ENCODE measurements around the gene PRKCE. TPM values are rescaled to one million over a fixed set of nuclear protein-coding genes. Genes with fewer than 3 reads are reported as not detected.

Gene PRKCE
- total RNA-seq, 2 experiments from 2014 or later: 13.1 to 15.4 TPM

DNA sequence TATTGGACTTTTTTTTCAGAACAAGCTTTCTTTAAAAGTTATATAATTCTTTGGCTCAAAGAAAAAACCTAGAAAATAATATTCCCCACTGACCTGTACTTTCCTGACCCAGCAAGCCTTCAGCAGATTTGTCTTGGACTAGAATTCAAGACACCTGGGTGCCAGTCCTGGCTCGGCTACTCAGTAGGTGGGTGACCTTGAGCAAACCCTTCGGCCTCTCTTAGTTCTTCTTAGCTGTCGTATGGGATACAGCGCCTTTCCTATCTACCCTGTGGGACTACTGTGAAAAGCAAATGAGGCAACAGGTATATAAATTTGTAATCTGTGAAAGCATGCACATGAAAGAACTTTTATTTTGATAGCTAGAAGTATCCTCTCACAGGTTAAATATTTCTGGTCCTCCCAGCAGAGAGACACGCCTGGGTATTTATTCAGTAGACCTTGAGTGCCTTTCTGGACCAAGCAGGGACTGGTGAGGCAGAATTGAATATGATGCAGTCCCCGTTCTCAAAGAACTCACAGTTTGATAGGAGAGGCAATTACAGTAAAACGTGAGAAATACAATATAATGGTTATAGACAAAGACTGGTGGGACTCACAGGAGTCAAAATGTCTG lies 576.3 kb downstream of the PRKCE start:
- ChIA-PET POLR2A (no interaction called here), CTCF (interaction anchor here (0.6 to 2.2 kb wide), 5 partner anchors 12 to 228 kb away, joined by 3 to 9 read pairs (median 3); no protein-coding TSS in a partner anchor)
- Mint-ChIP-seq H3K9me3 (peaks cover 14% of the 10 kb centered on the region), H3K4me1 (peaks cover 38% of the 10 kb centered on the region), H3K27ac (no peak overlapping the region), H3K4me3 (no peak overlapping the region), H3K36me3 (ENCODE audit: low read depth) (peaks cover 12% of the 10 kb centered on the region), H3K27me3 (peaks cover 18% of the 10 kb centered on the region)
- DNase-seq: no peak

DNA sequence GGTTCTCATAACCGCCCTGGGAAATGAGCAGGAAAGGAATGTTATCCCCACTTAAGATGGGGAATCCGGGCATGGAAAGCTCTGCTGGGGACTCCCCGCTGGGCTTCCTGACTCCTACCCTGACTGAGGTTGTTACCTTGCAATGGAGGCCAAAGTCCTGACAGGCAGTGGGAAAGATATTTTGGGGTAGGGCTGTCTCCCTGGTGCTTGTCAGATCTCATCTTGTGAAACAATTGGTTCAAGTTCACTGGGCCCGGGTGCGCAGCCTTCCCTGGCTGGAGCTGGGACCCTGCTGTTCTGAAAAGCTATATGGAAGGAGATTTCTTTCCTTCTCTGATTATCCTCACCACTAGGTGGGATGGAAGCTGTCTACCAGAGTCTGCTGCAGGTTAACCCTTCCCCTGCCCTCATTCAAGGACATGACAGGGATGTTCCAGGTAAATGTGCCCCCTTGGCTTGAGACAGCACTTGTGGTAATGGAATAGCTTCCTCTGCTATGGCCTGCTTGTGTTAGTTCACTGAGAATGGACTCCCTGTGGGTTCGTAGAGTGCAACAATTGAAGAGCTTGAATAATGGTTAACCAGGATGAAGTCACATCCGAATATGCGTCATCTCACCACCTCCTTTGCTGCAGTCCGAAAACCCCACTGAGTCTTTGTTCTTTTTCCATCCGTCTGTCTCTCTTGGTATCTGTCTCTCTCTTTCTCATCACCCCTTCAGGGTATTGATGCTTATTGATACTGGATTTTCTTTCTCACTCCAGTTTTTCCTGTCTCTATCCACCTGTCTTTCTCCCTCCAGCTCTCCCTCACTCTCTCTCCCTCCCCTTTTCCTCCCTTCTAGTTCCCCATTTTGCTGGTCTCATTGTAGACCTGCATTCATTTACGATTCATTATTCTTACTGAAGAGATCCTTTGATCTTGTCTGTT lies 577.9 kb downstream of the PRKCE start:
- Mint-ChIP-seq H3K4me3 (no peak overlapping the region), H3K36me3 (ENCODE audit: low read depth) (peaks cover 5% of the 10 kb centered on the region), H3K9me3 (peaks cover 6% of the 10 kb centered on the region), H3K4me1 (peaks cover 23% of the 10 kb centered on the region), H3K27me3 (peaks cover 11% of the 10 kb centered on the region), H3K27ac (peak overlapping the region; percentile 86)
- CTCF ChIA-PET: interaction anchor here (1.1 to 2.2 kb wide), 7 partner anchors 8 to 54 kb away, joined by 3 to 9 read pairs (median 4); no protein-coding TSS in a partner anchor
- peak; percentile 29 for DNase-seq
- POLR2A ChIA-PET: no interaction called here

DNA sequence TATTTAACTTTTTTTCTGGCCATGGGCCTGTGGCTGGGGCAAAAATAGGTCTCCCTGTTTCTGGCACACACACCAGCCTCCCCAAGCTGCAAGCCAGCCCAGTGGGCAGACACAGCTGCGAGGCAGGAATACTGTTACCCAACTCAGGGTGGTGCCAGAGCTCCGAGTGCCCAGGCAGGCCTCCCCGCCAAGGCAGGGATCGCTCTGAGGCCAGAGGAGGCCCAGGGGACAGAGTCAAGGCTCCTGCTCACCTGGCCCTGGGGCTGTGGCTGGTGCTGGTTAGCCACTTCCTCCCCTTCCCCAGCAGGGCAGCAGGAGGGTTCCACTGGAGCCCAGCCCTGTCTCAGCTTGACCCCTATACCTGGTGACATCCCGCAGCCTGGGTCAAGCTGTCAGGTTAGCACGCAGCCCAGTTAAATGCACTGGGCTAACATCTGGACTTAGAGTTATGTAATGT lies 578.7 kb downstream of the PRKCE start:
- peaks cover under 1% of the 10 kb centered on the region for H3K9me3 Mint-ChIP-seq
- peaks cover 8% of the 10 kb centered on the region for H3K27me3 Mint-ChIP-seq
- H3K4me3 Mint-ChIP-seq: no peak overlapping the region
- H3K4me1 Mint-ChIP-seq: peaks cover 17% of the 10 kb centered on the region
- H3K36me3 Mint-ChIP-seq (ENCODE audit: low read depth): no peaks in the 10 kb centered on the region
- peak overlapping the region; percentile 86 for H3K27ac Mint-ChIP-seq
- CTCF ChIA-PET: interaction anchor here (1.1 to 2.2 kb wide), 7 partner anchors 7 to 55 kb away, joined by 3 to 9 read pairs (median 4); no protein-coding TSS in a partner anchor
- peak; percentile 10 for DNase-seq
- POLR2A ChIA-PET: no interaction called here

DNA sequence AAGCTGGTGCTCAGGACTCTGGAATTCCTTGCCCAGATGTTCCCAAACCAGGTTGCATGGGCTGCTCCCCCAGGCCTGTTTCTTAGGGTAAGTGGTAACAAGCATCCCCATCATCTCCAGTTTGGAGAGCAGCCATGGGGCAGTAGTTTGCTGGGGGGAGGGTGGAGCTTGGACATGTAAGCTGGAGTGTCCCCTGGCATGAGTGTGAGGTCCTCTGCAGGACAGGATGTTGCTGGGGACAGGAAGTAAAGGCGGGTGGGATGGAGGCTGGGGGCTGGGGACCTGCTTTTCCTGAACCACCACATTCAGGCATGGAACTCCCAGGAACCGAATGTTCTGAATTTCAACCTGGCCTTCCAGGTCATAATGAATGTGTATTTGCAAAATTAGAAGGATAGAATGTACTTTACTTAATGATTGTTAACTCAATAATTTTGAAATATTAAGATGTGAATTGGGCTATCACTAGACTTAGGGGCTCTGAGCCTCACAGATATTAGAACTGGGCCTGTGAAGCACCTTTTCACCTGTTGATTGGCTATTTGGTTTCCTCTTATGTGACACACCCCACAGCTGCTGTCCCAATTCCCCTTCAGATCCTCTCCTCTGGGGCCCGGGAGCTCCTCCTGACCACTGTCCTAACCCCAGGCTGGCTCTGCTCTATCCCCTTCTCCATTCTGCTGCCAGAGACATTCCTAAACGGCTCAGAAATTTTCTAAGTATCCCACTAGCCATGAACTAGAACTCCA lies 579.4 kb downstream of the PRKCE start:
- DNase-seq: no peak
- no peak overlapping the region for H3K27ac Mint-ChIP-seq
- no peaks in the 10 kb centered on the region for H3K36me3 Mint-ChIP-seq (ENCODE audit: low read depth)
- H3K9me3 Mint-ChIP-seq: no peaks in the 10 kb centered on the region
- H3K27me3 Mint-ChIP-seq: peaks cover 6% of the 10 kb centered on the region
- POLR2A ChIA-PET: no interaction called here
- peaks cover 18% of the 10 kb centered on the region for H3K4me1 Mint-ChIP-seq
- CTCF ChIA-PET: interaction anchor here (0.6 to 1.6 kb wide), 7 partner anchors 13 to 182 kb away, joined by 3 to 4 read pairs (median 3); no protein-coding TSS in a partner anchor
- H3K4me3 Mint-ChIP-seq: no peak overlapping the region

DNA sequence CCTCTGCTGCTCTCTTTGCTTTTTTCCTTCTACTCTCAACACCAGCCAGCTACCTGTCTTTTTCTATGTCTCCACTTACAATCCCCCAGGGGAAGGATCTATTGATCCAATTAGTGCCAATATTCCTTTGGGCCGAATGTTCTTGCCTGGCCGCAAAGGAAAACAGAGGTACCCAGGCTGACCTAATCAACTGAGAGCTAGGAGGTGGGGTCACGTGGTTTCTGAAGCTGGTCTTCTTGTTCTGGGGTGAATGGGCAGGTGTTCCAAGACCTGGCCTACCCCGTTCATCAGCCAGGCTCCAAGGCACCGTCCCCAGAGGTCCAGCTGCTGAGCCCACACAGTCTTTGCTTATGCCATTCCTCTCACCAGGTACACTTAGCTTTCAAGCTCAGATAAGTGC lies 580.2 kb downstream of the PRKCE start:
- no peak overlapping the region for H3K4me3 Mint-ChIP-seq
- no peaks in the 10 kb centered on the region for H3K9me3 Mint-ChIP-seq

DNA sequence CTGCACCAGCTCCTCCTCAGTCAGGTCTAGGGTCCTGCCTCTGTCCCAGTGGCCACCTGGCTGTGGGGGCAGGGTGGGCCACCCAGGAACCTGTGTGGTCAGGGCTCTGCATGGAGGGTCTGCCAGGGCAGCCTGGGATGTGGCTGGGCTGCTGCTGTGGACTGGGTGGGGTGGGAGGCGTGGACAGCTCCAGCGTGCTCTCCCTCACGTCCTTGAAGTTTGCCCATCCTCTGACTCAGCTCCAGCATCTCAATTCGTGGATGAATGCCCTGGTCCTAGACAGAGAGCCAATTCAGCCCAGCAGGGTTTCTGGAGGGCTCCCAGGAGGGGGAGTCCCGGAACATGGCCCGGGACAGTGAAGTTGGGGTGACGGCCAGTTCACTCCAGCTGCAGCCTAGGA lies 581.4 kb downstream of the PRKCE start:
- H3K4me3 Mint-ChIP-seq: no peak overlapping the region
- H3K36me3 Mint-ChIP-seq (ENCODE audit: low read depth): no peaks in the 10 kb centered on the region
- no peak for DNase-seq
- H3K27me3 Mint-ChIP-seq: no peaks in the 10 kb centered on the region
- CTCF ChIA-PET: interaction anchor here (0.6 to 1.6 kb wide), 3 partner anchors 30 to 623 kb away, joined by 3 to 5 read pairs (median 4); no protein-coding TSS in a partner anchor
- POLR2A ChIA-PET: no interaction called here
- no peaks in the 10 kb centered on the region for H3K9me3 Mint-ChIP-seq
- no peak overlapping the region for H3K27ac Mint-ChIP-seq
- peaks cover 35% of the 10 kb centered on the region for H3K4me1 Mint-ChIP-seq

More for the DNA sequence above, 580.2 kb downstream of the PRKCE start:
- Mint-ChIP-seq H3K27ac (no peak overlapping the region), H3K4me1 (peaks cover 25% of the 10 kb centered on the region), H3K36me3 (ENCODE audit: low read depth) (no peaks in the 10 kb centered on the region), H3K27me3 (no peaks in the 10 kb centered on the region)
- CTCF ChIA-PET: interaction anchor here (0.6 to 1.6 kb wide), 5 partner anchors 13 to 183 kb away, joined by 3 read pairs; no protein-coding TSS in a partner anchor
- no peak for DNase-seq
- POLR2A ChIA-PET: no interaction called here

DNA sequence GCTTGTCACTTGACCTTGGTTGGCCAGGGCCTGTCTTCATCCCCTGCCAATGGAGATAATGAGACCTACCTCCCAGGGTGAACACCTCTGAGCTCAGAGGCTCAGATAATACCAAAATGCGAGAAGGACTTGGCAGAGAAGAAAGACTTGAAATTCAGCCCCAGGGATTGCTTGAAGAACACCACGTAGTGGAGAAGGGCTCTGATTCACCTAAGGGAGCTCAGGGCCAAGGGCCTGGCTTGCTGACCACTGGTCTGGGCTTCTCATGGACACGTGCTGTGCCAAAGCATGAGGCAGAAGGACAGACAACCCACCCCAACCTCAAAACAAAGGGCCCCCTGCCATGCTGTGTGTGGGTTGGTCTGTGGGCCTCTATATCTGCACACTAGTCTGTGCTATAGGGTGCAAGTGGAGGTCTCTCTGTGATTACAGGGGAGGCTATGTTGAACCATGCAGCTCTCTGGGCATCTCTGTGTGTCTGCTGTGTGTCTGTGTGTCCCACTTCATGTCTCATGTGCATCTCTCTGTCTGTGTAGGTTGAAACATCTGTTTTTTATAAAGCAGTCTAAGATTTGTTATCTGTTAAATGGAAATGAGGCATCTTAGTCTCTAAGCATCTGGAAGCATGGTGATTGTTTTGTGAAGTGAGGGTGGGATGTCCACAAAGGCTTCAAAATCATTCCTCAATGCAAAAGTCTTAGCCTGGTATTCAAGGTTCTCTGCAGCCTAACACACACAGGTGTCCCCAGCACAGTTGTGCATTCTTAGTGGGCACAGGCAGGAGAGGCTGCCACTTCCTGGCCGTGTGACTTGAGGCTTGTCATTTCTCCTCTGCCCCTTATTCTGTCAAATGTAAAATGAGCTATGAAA lies 584.8 kb downstream of the PRKCE start:
- ChIA-PET CTCF (interaction anchor here (1.0 kb wide), 1 partner anchor 173 kb away, joined by 3 read pairs; no protein-coding TSS in a partner anchor), POLR2A (no interaction called here)
- peaks cover 3% of the 10 kb centered on the region for H3K9me3 Mint-ChIP-seq
- H3K27me3 Mint-ChIP-seq: no peaks in the 10 kb centered on the region
- H3K36me3 Mint-ChIP-seq (ENCODE audit: low read depth): peaks cover 6% of the 10 kb centered on the region
- peaks cover 43% of the 10 kb centered on the region for H3K4me1 Mint-ChIP-seq
- peak; percentile 26 for DNase-seq
- no peak overlapping the region for H3K4me3 Mint-ChIP-seq
- H3K27ac Mint-ChIP-seq: peak overlapping the region; percentile 20

DNA sequence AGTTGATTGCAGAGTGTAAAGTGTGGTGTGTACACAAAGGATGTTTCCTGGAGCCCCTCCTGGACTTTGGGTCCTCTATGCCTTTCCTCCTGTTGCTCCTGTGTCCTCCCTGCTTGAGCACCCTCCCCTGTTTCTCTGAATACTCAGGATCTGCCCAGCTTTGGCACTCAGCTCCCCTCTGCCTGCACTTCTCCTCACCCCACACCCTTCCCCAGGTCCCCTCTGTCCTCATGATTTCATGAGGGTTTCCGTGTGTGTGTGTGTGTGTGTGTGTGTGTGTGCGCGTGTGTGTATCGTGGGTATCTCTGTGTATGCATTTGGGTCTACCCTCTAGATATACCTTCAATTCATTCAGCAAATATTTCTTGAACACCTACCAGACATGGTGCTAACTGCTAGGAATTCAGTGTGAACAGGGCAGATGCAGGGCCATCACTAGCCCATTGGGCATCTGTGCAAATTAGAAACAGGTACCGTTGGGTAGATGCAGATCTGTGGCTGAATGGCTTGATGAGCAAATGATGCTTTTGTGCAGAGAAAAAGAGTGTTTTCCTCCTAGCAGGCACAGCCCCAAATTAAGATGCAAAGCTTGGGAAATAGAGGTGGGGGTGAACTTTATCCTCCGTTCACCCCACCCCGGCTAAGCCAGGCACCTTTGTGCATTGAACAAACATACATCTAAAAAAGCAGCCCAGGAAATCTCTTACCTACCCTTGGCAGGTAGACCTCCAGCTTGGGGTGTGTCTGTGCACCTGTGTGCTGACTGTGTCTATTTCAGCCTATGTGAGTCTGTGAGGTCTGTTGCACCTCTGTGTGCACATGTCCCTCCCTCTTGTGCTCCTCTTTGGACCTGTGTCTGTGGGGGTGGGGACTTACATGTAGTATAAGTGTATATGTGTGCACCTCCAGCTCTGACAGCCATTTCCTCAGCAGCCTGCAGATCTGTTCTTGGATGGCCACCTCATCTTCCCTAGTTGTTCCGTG lies 585.7 kb downstream of the PRKCE start:
- DNase-seq: no peak
- Mint-ChIP-seq H3K4me1 (peaks cover 45% of the 10 kb centered on the region), H3K9me3 (peaks cover 3% of the 10 kb centered on the region), H3K4me3 (no peak overlapping the region), H3K27ac (peak overlapping the region; percentile 20), H3K36me3 (ENCODE audit: low read depth) (peaks cover 6% of the 10 kb centered on the region), H3K27me3 (no peaks in the 10 kb centered on the region)
- POLR2A ChIA-PET: no interaction called here
- CTCF ChIA-PET: interaction anchor here (1.0 to 1.5 kb wide), 2 partner anchors 8 to 174 kb away, joined by 3 to 4 read pairs; no protein-coding TSS in a partner anchor

Measured in activated CD4-positive, alpha-beta T cell treated with anti-CD3 and anti-CD28 coated beads, Interleukin-2, amount 10 ng/mL, durations not matched to agents 7 days and 5 days (primary cell).